Psoas muscle (tissue), 8 donors: ENCODE data around the gene RHO. TPM values are rescaled to one million over a fixed set of nuclear protein-coding genes. Genes with fewer than 3 reads are reported as not detected.
A peak's percentile ranks its signal among the peaks of the same experiment; 100 is the strongest.
"Not testable (repeated sequence)": the region's sequence is repeated elsewhere in the genome, so short reads cannot be mapped to it uniquely, and the experiment has no call there.

ENCODE experiments used
- ATAC-seq, 4 donors: fragments of 200-7000 bp; cut with Tn5 transposase; one replicate each; pipeline ENCODE4 v1.9.1; 2020; ENCODE audit warnings: moderate library complexity in 3 of 4, mild to moderate bottlenecking in 2 of 4
- DNase-seq, 2 donors: peaks; one replicate each; pipeline ENCODE4 v3.0.0-alpha.2; 2020
- H3K27ac ChIP-seq: fragments of 200-600 bp; one replicate; pipeline ENCODE4 v1.8.0; 2022
- H3K27me3 ChIP-seq, 3 donors: fragments of 200-600 bp in 1 of 3; one replicate each; pipeline versions ENCODE4 v1.6.1 to v1.8.0; 2013 to 2022; ENCODE audit warnings: low read length in 2 of 3, mild to moderate bottlenecking in 2 of 3, moderate library complexity in 1 of 3; ENCODE audit not compliant: insufficient read depth in 3 of 3
- H3K36me3 ChIP-seq, 2 donors: fragments of 200-600 bp in 1 of 2; one replicate each; pipeline versions ENCODE4 v1.6.1 to v1.8.0; 2013 to 2022; ENCODE audit warnings: low read depth in 1 of 2, mild to moderate bottlenecking in 1 of 2, moderate library complexity in 1 of 2; ENCODE audit not compliant: insufficient read depth in 1 of 2
- H3K4me1 ChIP-seq: fragments of 200-600 bp; one replicate; pipeline ENCODE4 v1.8.0; 2022
- H3K4me3 ChIP-seq: fragments of 200-600 bp; one replicate; pipeline ENCODE4 v1.8.0; 2022; ENCODE audit warnings: mild to moderate bottlenecking
- H3K9me3 ChIP-seq: fragments of 200-600 bp; one replicate; pipeline ENCODE4 v1.8.0; 2022
- CTCF ChIP-seq: fragments of 200-600 bp; IDR thresholded peaks from one replicate; pipeline ENCODE4 v1.8.0; 2022; ENCODE audit warnings: antibody characterized with exemption
- WGBS, 3 donors: extraction: QIAGEN DNeasy Blood & Tissue Kit; methylation state at CpG; one replicate each; pipeline versions ENCODE4 v1.1.6 to v1.1.7; 2013; 5-methylcytosine and 5-hydroxymethylcytosine counted together
- intact Hi-C, 2 donors: fragments of 100-400 bp; cut with DNase I; formaldehyde crosslinking; loops; one replicate each; pipeline versions ENCODE4 v1.11.0 to v1.14.2; 2022
- polyA plus RNA-seq, 3 donors: library from polyadenylated mRNA; stranded (reverse); fragments of 200-250 nt; gene quantifications; one replicate each; pipeline ENCODE4 v1.2.3, GENCODE V29; 2013
- total RNA-seq, 4 donors: library from RNA; stranded (reverse); fragmentation: NEBNext Ultra II Directional in 2 of 4; extraction: Animal tissue kit (Norgen Biotek cat#: 25700) in 2 of 4; gene quantifications; one replicate each; pipeline versions ENCODE4 v1.2.1 to v1.2.4, GENCODE V29; 2021 to 2023
- donor health status: healthy with polysubstance abuse.
- donor health status: DM: no; HTN: no; CAD: no; lungs with moderate emphysema.
- donor health status: Bipolar disorder and iron deficiency.
- donor health status: healthy.
- donor health status: DM: yes; HTN: yes; CAD: no.
- donor health status: DM: no; HTN: no; CAD: no.
- donor health status: DM: no; HTN: no; CAD: no.
- donor health status: DM: yes; HTN: yes; CAD: no.

RHO gene
- total and polyA plus RNA-seq, 7 donors = 0.01 TPM; not detected in 6

- Histone ChIP-seq H3K27me3 (no peaks in the 10 kb centered on the region), H3K9me3 (no peaks in the 10 kb centered on the region), H3K4me1 (no peaks in the 10 kb centered on the region), H3K4me3 (no peak overlapping the region), H3K27ac (no peak overlapping the region), H3K36me3 (no peaks in the 10 kb centered on the region)
- ATAC-seq (peak; percentile 63 to 96 (median 81)), DNase-seq (peak in 1 of 2 donors; percentile 74)
- WGBS, 3 donors = 36 to 73% (median 61%) methylated on average over 10 of the region's 10 CpGs
- intact Hi-C loops = loop anchor here in 1 of 2 donors (5.0 kb wide), 1 partner anchor 73 kb away; no protein-coding TSS in a partner anchor
- no peak for TF ChIP-seq CTCF
Observed at GRCh38 chr3:129514110-129514509, 14.3 kb upstream of the RHO start.

- DNase-seq (no peak), ATAC-seq (peak in 3 of 4 donors; percentile 2 to 21 (median 12))
- no peak overlapping the region for H3K27ac ChIP-seq
- H3K9me3 ChIP-seq = no peaks in the 10 kb centered on the region
- no peaks in the 10 kb centered on the region for H3K36me3 ChIP-seq
- 83 to 99% (median 88%) methylated on average over 6 of the region's 6 CpGs for WGBS, 3 donors
- no peaks in the 10 kb centered on the region for H3K4me1 ChIP-seq
- intact Hi-C loops = loop anchor here in 1 of 2 donors (5.0 kb wide), 1 partner anchor 73 kb away; no protein-coding TSS in a partner anchor
- no peak overlapping the region for H3K4me3 ChIP-seq
- H3K27me3 ChIP-seq = no peaks in the 10 kb centered on the region
- no peak for TF ChIP-seq CTCF
Observed at GRCh38 chr3:129514563-129514962, 13.9 kb upstream of the RHO start.

GRCh38 chr3:129515108-129515820, 13.2 kb upstream of the RHO start:
- intact Hi-C loops, ATAC-seq, H3K36me3 ChIP-seq: not testable (repeated sequence)

DNA sequence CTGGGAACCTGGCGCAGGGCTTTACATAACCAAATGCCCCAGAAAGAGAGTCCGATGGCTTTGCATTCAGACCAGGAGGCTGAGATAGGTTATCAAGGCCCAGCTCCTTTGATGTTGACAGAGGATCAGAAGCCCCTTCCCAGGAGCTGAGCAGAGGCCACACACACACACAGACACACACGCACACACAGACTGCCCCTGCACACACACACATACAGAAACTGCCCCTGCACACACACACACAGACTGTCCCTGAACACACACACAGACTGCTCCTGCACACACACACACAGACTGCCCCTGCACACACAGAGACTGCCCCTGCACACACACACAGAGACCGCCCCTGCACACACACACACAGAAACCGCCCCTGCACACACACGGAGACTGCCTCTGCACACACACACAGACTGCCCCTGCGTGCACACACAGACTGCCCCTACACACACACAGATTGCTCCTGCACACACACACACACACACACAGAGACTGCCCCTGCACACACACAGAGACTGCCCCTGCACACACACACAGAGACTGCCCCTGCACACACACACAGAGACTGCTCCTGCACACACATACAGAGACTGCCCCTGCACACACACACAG, 12.5 kb upstream of the RHO start:
- H3K4me1 ChIP-seq, DNase-seq, H3K27me3 ChIP-seq, intact Hi-C loops, H3K4me3 ChIP-seq, H3K36me3 ChIP-seq, ATAC-seq, H3K9me3 ChIP-seq, H3K27ac ChIP-seq: not testable (repeated sequence)
- WGBS, 3 donors = 92 to 96% (median 96%) methylated on average over 7 of the region's 7 CpGs

More at GRCh38 chr3:129515108-129515820, 13.2 kb upstream of the RHO start:
- not testable (repeated sequence) for H3K4me3 ChIP-seq, H3K9me3 ChIP-seq, H3K27ac ChIP-seq, H3K4me1 ChIP-seq, H3K27me3 ChIP-seq, DNase-seq
- WGBS, 3 donors = 81 to 93% (median 84%) methylated on average over 17 to 18 of the region's 25 CpGs

DNA sequence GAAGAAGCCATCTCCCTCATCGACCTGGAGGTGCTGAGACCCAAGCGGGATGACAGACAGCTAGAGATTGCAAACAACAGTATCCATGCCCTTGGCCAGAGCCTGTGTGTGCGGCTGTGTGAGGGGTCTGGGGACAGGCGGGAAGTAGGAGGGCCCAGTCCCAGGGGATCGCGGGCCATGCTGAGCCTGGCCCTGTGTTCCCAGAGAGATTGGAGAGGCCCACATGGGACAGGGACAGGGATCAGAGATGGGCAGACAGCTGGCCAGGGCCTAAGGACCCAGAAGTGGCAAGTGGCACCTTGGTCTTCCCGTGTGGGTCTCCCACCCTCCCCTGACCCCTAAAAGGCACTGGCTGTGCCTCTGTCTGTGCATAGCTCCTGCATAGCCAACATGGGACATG, 10.9 kb upstream of the RHO start:
- Histone ChIP-seq H3K27ac (no peak overlapping the region), H3K4me1 (no peaks in the 10 kb centered on the region), H3K9me3 (no peaks in the 10 kb centered on the region), H3K27me3 (no peaks in the 10 kb centered on the region), H3K36me3 (no peaks in the 10 kb centered on the region), H3K4me3 (no peak overlapping the region)
- 80 to 85% (median 84%) methylated on average over 7 of the region's 7 CpGs for WGBS, 3 donors
- DNase-seq (no peak), ATAC-seq (no peak)
- intact Hi-C loops = no loop called here
- TF ChIP-seq CTCF = no peak
